GM18870 (cell line): ENCODE data around the gene CACNA1D.
"Not testable (repeated sequence)": the region's sequence is repeated elsewhere in the genome, so short reads cannot be mapped to it uniquely, and the experiment has no call there.

Source experiments
- ATAC-seq: cut with Tn5 transposase; IDR thresholded peaks from one replicate; pipeline ENCODE4 v1.9.1; 2021; ENCODE audit warnings: moderate library complexity; ENCODE audit not compliant: unreplicated experiment

Gene CACNA1D

GRCh38 chr3:53570709-53571108, 76.3 kb downstream of the CACNA1D start:
- no peak for ATAC-seq

GRCh38 chr3:53571264-53571663, 76.9 kb downstream of the CACNA1D start:
- no peak for ATAC-seq

GRCh38 chr3:53572184-53572583, 77.8 kb downstream of the CACNA1D start:
- ATAC-seq = not testable (repeated sequence)

- no peak for ATAC-seq
Observed at GRCh38 chr3:53577506-53577905, 83.1 kb downstream of the CACNA1D start.

GRCh38 chr3:53579636-53580035, 85.2 kb downstream of the CACNA1D start:
- ATAC-seq = no peak

- ATAC-seq = no peak
Observed at GRCh38 chr3:53581671-53582070, 87.3 kb downstream of the CACNA1D start.

GRCh38 chr3:53583161-53583690, 88.8 kb downstream of the CACNA1D start:
- no peak for ATAC-seq

- no peak for ATAC-seq
Observed at GRCh38 chr3:53585049-53585448, 90.6 kb downstream of the CACNA1D start.

- ATAC-seq = no peak
Observed at GRCh38 chr3:53585627-53586026, 91.2 kb downstream of the CACNA1D start.

GRCh38 chr3:53588122-53588521, 93.7 kb downstream of the CACNA1D start:
- ATAC-seq = no peak

- ATAC-seq = no peak
Observed at GRCh38 chr3:53589201-53589600, 94.8 kb downstream of the CACNA1D start.

- no peak for ATAC-seq
Observed at GRCh38 chr3:53589806-53590205, 95.4 kb downstream of the CACNA1D start.

GRCh38 chr3:53590606-53591005, 96.2 kb downstream of the CACNA1D start:
- no peak for ATAC-seq

GRCh38 chr3:53591646-53592045, 97.2 kb downstream of the CACNA1D start:
- no peak for ATAC-seq

GRCh38 chr3:53592862-53593261, 98.5 kb downstream of the CACNA1D start:
- no peak for ATAC-seq

- no peak for ATAC-seq
Observed at GRCh38 chr3:53593611-53594010, 99.2 kb downstream of the CACNA1D start.

GRCh38 chr3:53594276-53594675, 99.9 kb downstream of the CACNA1D start:
- no peak for ATAC-seq

- ATAC-seq = no peak
Observed at GRCh38 chr3:53595660-53596059, 101.2 kb downstream of the CACNA1D start.

- no peak for ATAC-seq
Observed at GRCh38 chr3:53597136-53597915, 102.9 kb downstream of the CACNA1D start.

GRCh38 chr3:53599771-53600170, 105.4 kb downstream of the CACNA1D start:
- no peak for ATAC-seq

- ATAC-seq = no peak
Observed at GRCh38 chr3:53602866-53603265, 108.5 kb downstream of the CACNA1D start.

- ATAC-seq = no peak
Observed at GRCh38 chr3:53604232-53604631, 109.8 kb downstream of the CACNA1D start.

- ATAC-seq = no peak
Observed at GRCh38 chr3:53606793-53607192, 112.4 kb downstream of the CACNA1D start.
